AG10803 (cell line): ENCODE data around the gene PLXNA4.
"Not testable (repeated sequence)": the region's sequence is repeated elsewhere in the genome, so short reads cannot be mapped to it uniquely, and the experiment has no call there.

Source experiments
- DNase-seq: peaks from one replicate; pipeline ENCODE4 v3.0.0; 2010; ENCODE audit warnings: low read depth
- H3K4me3 ChIP-seq: 2 replicates; pipeline ENCODE4 v1.5.1; 2011; ENCODE audit warnings: mild to moderate bottlenecking, low read length, control low read depth
- CTCF ChIP-seq: conservative IDR thresholded peaks from 2 replicates; pipeline ENCODE4 v1.5.1; 2011; ENCODE audit warnings: mild to moderate bottlenecking, low read length, control low read depth, inconsistent platforms

PLXNA4 gene

GRCh38 chr7:132604121-132604520 is 27.9 kb upstream of the PLXNA4 start:
- H3K4me3 ChIP-seq, result no peak overlapping the region
- no peak for DNase-seq
- no peak for TF ChIP-seq CTCF

GRCh38 chr7:132603220-132603833 is 27.1 kb upstream of the PLXNA4 start:
- no peak for DNase-seq
- no peak overlapping the region for H3K4me3 ChIP-seq
- no peak for TF ChIP-seq CTCF

- TF ChIP-seq CTCF, result no peak
- DNase-seq, result no peak
- H3K4me3 ChIP-seq, result no peak overlapping the region
Measured at GRCh38 chr7:132601783-132602182, 25.5 kb upstream of the PLXNA4 start.

- no peak for TF ChIP-seq CTCF
- no peak overlapping the region for H3K4me3 ChIP-seq
- DNase-seq, result no peak
Measured at GRCh38 chr7:132596588-132596987, 20.3 kb upstream of the PLXNA4 start.

GRCh38 chr7:132594741-132595140 is 18.5 kb upstream of the PLXNA4 start:
- DNase-seq, H3K4me3 ChIP-seq: not testable (repeated sequence)

- no peak overlapping the region for H3K4me3 ChIP-seq
- no peak for TF ChIP-seq CTCF
- no peak for DNase-seq
Measured at GRCh38 chr7:132592936-132593335, 16.7 kb upstream of the PLXNA4 start.

- no peak overlapping the region for H3K4me3 ChIP-seq
- TF ChIP-seq CTCF, result no peak
- no peak for DNase-seq
Measured at GRCh38 chr7:132592231-132592920, 16.1 kb upstream of the PLXNA4 start.

- no peak overlapping the region for H3K4me3 ChIP-seq
- no peak for DNase-seq
- no peak for TF ChIP-seq CTCF
Measured at GRCh38 chr7:132590162-132590561, 13.9 kb upstream of the PLXNA4 start.
